H9 (cell line): ENCODE data around the gene LAMC1. TPM values are rescaled to one million over a fixed set of nuclear protein-coding genes. Genes with fewer than 3 reads are reported as not detected.

Experiments
- DNase-seq: peaks from one replicate; pipeline ENCODE4 v3.0.0-alpha.2; 2017
- H2AFZ ChIP-seq: one replicate; pipeline ENCODE4 v1.6.1; 2013; ENCODE audit warnings: mild to moderate bottlenecking, low read length, control low read depth, moderate library complexity
- H2AK5ac ChIP-seq: 2 replicates; pipeline ENCODE4 v1.6.1; 2013; ENCODE audit warnings: low read length, control low read depth, mixed read lengths; ENCODE audit not compliant: insufficient read length
- H2BK120ac ChIP-seq: one replicate; pipeline ENCODE4 v1.6.1; 2013; ENCODE audit warnings: low read depth, mild to moderate bottlenecking, low read length, control low read depth, inconsistent platforms; ENCODE audit not compliant: poor library complexity, severe bottlenecking
- H2BK12ac ChIP-seq: 2 replicates; pipeline ENCODE4 v1.6.1; 2013; ENCODE audit warnings: low read length, control low read depth, mixed read lengths, low read depth; ENCODE audit not compliant: insufficient read length
- H2BK15ac ChIP-seq: 2 replicates; pipeline ENCODE4 v1.6.1; 2013; ENCODE audit warnings: low read depth, low read length, control low read depth
- H2BK20ac ChIP-seq: one replicate; pipeline ENCODE4 v1.6.1; 2013; ENCODE audit warnings: low read depth, mild to moderate bottlenecking, low read length, control low read depth, inconsistent platforms; ENCODE audit not compliant: poor library complexity, severe bottlenecking
- H2BK5ac ChIP-seq: 2 replicates; pipeline ENCODE4 v1.6.1; 2013; ENCODE audit warnings: low read length, control low read depth, mixed read lengths; ENCODE audit not compliant: insufficient read length
- H3K14ac ChIP-seq: 2 replicates; pipeline ENCODE4 v1.6.1; 2013; ENCODE audit warnings: low read length, control low read depth; ENCODE audit not compliant: insufficient read depth
- H3K18ac ChIP-seq: 2 replicates; pipeline ENCODE4 v1.6.1; 2013; ENCODE audit warnings: low read depth, mild to moderate bottlenecking, mixed read lengths, low read length, control low read depth; ENCODE audit not compliant: insufficient read length
- H3K23ac ChIP-seq: 2 replicates; pipeline ENCODE4 v1.6.1; 2013; ENCODE audit warnings: low read length, control low read depth, mixed read lengths, low read depth; ENCODE audit not compliant: insufficient read length
- H3K23me2 ChIP-seq: 2 replicates; pipeline ENCODE4 v1.6.1; 2013; ENCODE audit warnings: low read depth, mild to moderate bottlenecking, mixed read lengths, low read length, control low read depth; ENCODE audit not compliant: insufficient read length, poor library complexity, severe bottlenecking
- H3K27ac ChIP-seq: 2 replicates; pipeline ENCODE4 v1.5.1; 2013; ENCODE audit warnings: low read length, control low read depth, mixed read lengths, low read depth; ENCODE audit not compliant: insufficient read length
- H3K27me3 ChIP-seq: 2 replicates; pipeline ENCODE4 v1.6.1; 2013; ENCODE audit warnings: low read length, control low read depth, inconsistent platforms; ENCODE audit not compliant: insufficient read depth
- H3K4ac ChIP-seq: 2 replicates; pipeline ENCODE4 v1.6.1; 2013; ENCODE audit warnings: low read depth, mild to moderate bottlenecking, control low read depth, inconsistent platforms, low read length, moderate library complexity
- H3K4me1 ChIP-seq: 2 replicates; pipeline ENCODE4 v1.6.1; 2013; ENCODE audit warnings: low read length, control low read depth, inconsistent platforms; ENCODE audit not compliant: insufficient read depth
- H3K4me2 ChIP-seq: 2 replicates; pipeline ENCODE4 v1.6.1; 2013; ENCODE audit warnings: low read length, control low read depth, mixed read lengths; ENCODE audit not compliant: insufficient read length, insufficient read depth
- H3K56ac ChIP-seq: 2 replicates; pipeline ENCODE4 v1.6.1; 2013; ENCODE audit warnings: low read depth, mild to moderate bottlenecking, mixed read lengths, low read length, control low read depth; ENCODE audit not compliant: insufficient read length
- H3K79me1 ChIP-seq: 2 replicates; pipeline ENCODE4 v1.6.1; 2013; ENCODE audit warnings: low read depth, mild to moderate bottlenecking, moderate library complexity, low read length, control low read depth, inconsistent platforms; ENCODE audit not compliant: insufficient read depth, poor library complexity, severe bottlenecking
- H3K79me2 ChIP-seq: 2 replicates; pipeline ENCODE4 v1.6.1; 2013; ENCODE audit warnings: low read length, control low read depth, inconsistent platforms; ENCODE audit not compliant: insufficient read depth
- H3K9ac ChIP-seq: 2 replicates; pipeline ENCODE4 v1.6.1; 2013; ENCODE audit warnings: low read length, control low read depth, mixed read lengths; ENCODE audit not compliant: insufficient read length; ENCODE audit errors: extremely low read depth
- H3K9me3 ChIP-seq: one replicate; pipeline ENCODE4 v1.6.1; 2013; ENCODE audit warnings: low read depth, low read length, inconsistent platforms; ENCODE audit not compliant: control insufficient read depth
- H3T11ph ChIP-seq: one replicate; pipeline ENCODE4 v1.6.1; 2013; ENCODE audit warnings: mild to moderate bottlenecking, low read length, control low read depth, inconsistent platforms
- H4K20me1 ChIP-seq: one replicate; pipeline ENCODE4 v1.6.1; 2013; ENCODE audit not compliant: control insufficient read depth, insufficient read length, insufficient read depth
- H4K5ac ChIP-seq: 2 replicates; pipeline ENCODE4 v1.6.1; 2013; ENCODE audit warnings: low read depth, mild to moderate bottlenecking, mixed read lengths, low read length, control low read depth; ENCODE audit not compliant: insufficient read length
- H4K8ac ChIP-seq: replicated peaks from 2 replicates; pipeline ENCODE4 v1.6.1; 2013; ENCODE audit warnings: low read length, control low read depth, mixed read lengths, low read depth; ENCODE audit not compliant: insufficient read length
- H4K91ac ChIP-seq: 2 replicates; pipeline ENCODE4 v1.6.1; 2013; ENCODE audit warnings: low read depth, mild to moderate bottlenecking, moderate library complexity, mixed read lengths, low read length, control low read depth; ENCODE audit not compliant: insufficient read length
- H3K27ac Mint-ChIP-seq, 3 experiments: 2 replicates in 2 of 3; 3 replicates in 1 of 3; pipeline ENCODE4 v1.8.0; 2020 to 2021; ENCODE audit warnings: mixed read lengths in 3 of 3, mild to moderate bottlenecking in 1 of 3, moderate library complexity in 1 of 3
- H3K27me3 Mint-ChIP-seq: 2 replicates; pipeline ENCODE4 v1.8.0; 2021; ENCODE audit warnings: low read depth, mild to moderate bottlenecking, moderate library complexity, mixed read lengths
- H3K36me3 Mint-ChIP-seq, 3 experiments: 2 replicates in 2 of 3; 3 replicates in 1 of 3; pipeline ENCODE4 v1.8.0; 2020 to 2021; ENCODE audit warnings: low read depth in 3 of 3, mixed read lengths in 3 of 3; ENCODE audit not compliant: insufficient read depth in 1 of 3
- H3K4me1 Mint-ChIP-seq, 2 experiments: 2 replicates each; pipeline ENCODE4 v1.8.0; 2020; ENCODE audit warnings: mixed read lengths in 2 of 2
- H3K4me3 Mint-ChIP-seq, 2 experiments: 2 replicates in 1 of 2; 3 replicates in 1 of 2; pipeline ENCODE4 v1.8.0; 2020 to 2021; ENCODE audit warnings: mild to moderate bottlenecking in 2 of 2, mixed read lengths in 2 of 2, moderate library complexity in 1 of 2
- H3K9me3 Mint-ChIP-seq, 2 experiments: 2 replicates in 1 of 2; 3 replicates in 1 of 2; pipeline ENCODE4 v1.8.0; 2020; ENCODE audit warnings: mild to moderate bottlenecking in 2 of 2, mixed read lengths in 2 of 2, moderate library complexity in 1 of 2
- WGBS: extraction: QIAGEN DNeasy Blood & Tissue Kit; methylation state at CpG from one replicate; pipeline ENCODE4 v1.1.7; 2013; ENCODE audit warnings: missing lambda C conversion rate, low lambda C conversion rate, mixed read lengths; ENCODE audit not compliant: insufficient read length; ENCODE audit errors: extremely low coverage; 5-methylcytosine and 5-hydroxymethylcytosine counted together
- total RNA-seq: library from RNA; stranded (reverse); gene quantifications from 2 replicates; pipeline ENCODE4 v1.2.1, GENCODE V29; 2021
- TF ChIP-seq, protein P1 (sequence below): fragments of 200-600 bp; sonication (generic); conservative IDR thresholded peaks from 3 replicates; pipeline ENCODE4 v1.8.0; 2021; ENCODE audit warnings: antibody characterized with exemption, mild to moderate bottlenecking

Gene LAMC1
- total RNA-seq, 1 experiment from 2014 or later: 96.2 TPM

DNA sequence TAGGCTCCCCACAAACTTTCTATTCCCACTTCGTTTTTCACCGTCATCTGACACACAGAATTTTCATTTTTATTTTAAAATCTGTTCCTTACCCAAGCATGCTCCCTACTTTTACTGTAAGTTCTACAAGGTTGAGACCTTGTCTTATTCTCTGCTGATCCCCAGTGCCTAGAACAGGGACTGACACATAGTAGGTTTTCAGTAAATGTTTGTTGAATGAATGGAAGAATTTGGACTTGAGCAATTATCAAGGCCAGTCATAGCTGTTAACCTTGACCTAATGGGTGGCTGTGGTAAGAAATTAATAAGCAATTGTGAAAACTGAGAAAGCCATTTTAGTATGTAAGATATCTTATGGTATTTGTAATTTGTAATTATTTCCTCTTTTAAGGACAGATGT lies 71.1 kb downstream of the LAMC1 start:
- 100% methylated on average over 2 of the region's 2 CpGs for WGBS
- Histone ChIP-seq H4K91ac (no peak overlapping the region), H3K14ac (no peak overlapping the region), H3K4ac (no peak overlapping the region), H3K9me3 (no peaks in the 10 kb centered on the region), H4K8ac (no peak overlapping the region), H3K27me3 (no peaks in the 10 kb centered on the region), H3T11ph (no peak overlapping the region), H3K27ac (no peak overlapping the region), H3K18ac (no peak overlapping the region), H3K56ac (no peak overlapping the region), H2BK5ac (no peak overlapping the region), H4K5ac (no peak overlapping the region), H2BK12ac (no peak overlapping the region), H3K4me1 (peaks cover 19% of the 10 kb centered on the region), H2BK20ac (no peak overlapping the region), H2AK5ac (no peak overlapping the region), H3K79me1 (no peaks in the 10 kb centered on the region), H2AFZ (no peak overlapping the region), H3K4me2 (no peak overlapping the region), H2BK15ac (no peak overlapping the region), H3K23ac (no peak overlapping the region), H3K9ac (no peak overlapping the region), H3K79me2 (peaks cover 2% of the 10 kb centered on the region; the same call in 1 of the 2 replicates), H2BK120ac (no peak overlapping the region), H3K23me2 (no peaks in the 10 kb centered on the region), H4K20me1 (no peaks in the 10 kb centered on the region)
- no peak overlapping the region; a peak in 1 of 7 replicates for H3K27ac Mint-ChIP-seq
- H3K36me3 Mint-ChIP-seq: 0 out of 7 replicates have a peak, but pooled peaks cover 0 to 2% (median 0%) of the 10 kb centered on the region in 3 experiments
- no peaks in the 10 kb centered on the region for H3K9me3 Mint-ChIP-seq
- no peak overlapping the region for H3K4me3 Mint-ChIP-seq
- H3K4me1 Mint-ChIP-seq: peaks cover 39 to 42% of the 10 kb centered on the region in 2 experiments
- no peak for DNase-seq
- TF ChIP-seq, protein P1, sequence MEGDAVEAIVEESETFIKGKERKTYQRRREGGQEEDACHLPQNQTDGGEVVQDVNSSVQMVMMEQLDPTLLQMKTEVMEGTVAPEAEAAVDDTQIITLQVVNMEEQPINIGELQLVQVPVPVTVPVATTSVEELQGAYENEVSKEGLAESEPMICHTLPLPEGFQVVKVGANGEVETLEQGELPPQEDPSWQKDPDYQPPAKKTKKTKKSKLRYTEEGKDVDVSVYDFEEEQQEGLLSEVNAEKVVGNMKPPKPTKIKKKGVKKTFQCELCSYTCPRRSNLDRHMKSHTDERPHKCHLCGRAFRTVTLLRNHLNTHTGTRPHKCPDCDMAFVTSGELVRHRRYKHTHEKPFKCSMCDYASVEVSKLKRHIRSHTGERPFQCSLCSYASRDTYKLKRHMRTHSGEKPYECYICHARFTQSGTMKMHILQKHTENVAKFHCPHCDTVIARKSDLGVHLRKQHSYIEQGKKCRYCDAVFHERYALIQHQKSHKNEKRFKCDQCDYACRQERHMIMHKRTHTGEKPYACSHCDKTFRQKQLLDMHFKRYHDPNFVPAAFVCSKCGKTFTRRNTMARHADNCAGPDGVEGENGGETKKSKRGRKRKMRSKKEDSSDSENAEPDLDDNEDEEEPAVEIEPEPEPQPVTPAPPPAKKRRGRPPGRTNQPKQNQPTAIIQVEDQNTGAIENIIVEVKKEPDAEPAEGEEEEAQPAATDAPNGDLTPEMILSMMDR: no peak
- H3K27me3 Mint-ChIP-seq: no peaks in the 10 kb centered on the region
